GM12878 (cell line): ENCODE measurements around the gene C5orf46. TPM values are rescaled to one million over a fixed set of nuclear protein-coding genes. Genes with fewer than 3 reads are reported as not detected.

Experiments used
- ATAC-seq: fragments of 200-7000 bp; cut with Tn5 transposase; 3 replicates; pipeline ENCODE4 v1.9.1; 2020; ENCODE audit warnings: mild to moderate bottlenecking, moderate library complexity
- BruUV-seq: library from RNA; stranded (reverse); fragments of 400-500 nt; replicated peaks from 2 replicates; lab custom pipeline; 2021; lab: Mats Ljungman, UMichigan
- CTCF ChIA-PET: fragments of 300-600 bp; sonication (Branson Sonifier 250); formaldehyde crosslinking; extraction: SDS; loops from one replicate; lab custom pipeline; 2021; ENCODE audit warnings: inconsistent platforms; lab: Yijun Ruan, JAX
- POLR2A ChIA-PET: fragments of 350-600 bp; formaldehyde crosslinking; extraction: SDS; loops from one replicate; lab custom pipeline; 2021; ENCODE audit warnings: inconsistent platforms; lab: Charles Lee
- RAD21 ChIA-PET: fragments of 300-600 bp; sonication (Branson Sonifier 250); formaldehyde crosslinking; loops from one replicate; lab custom pipeline; 2023; ENCODE audit warnings: antibody characterized with exemption; ENCODE audit not compliant: unreplicated experiment; lab: Charles Lee
- SMC1A ChIA-PET: fragments of 300-600 bp; sonication (Branson Sonifier 250); formaldehyde crosslinking; loops from one replicate; lab custom pipeline; 2023; ENCODE audit not compliant: unreplicated experiment, uncharacterized antibody; lab: Charles Lee
- DNase-seq: peaks from one replicate; pipeline ENCODE4 v3.0.0-alpha.2; 2011; ENCODE audit warnings: low read depth, low spot score
- FAIRE-seq: peaks from 3 replicates; lab custom pipeline; 2011; peaks lifted over from hg19 to GRCh38; lab: Jason Lieb, UNC
- H2AFZ ChIP-seq: 2 replicates; pipeline ENCODE4 v1.6.0; 2011; ENCODE audit warnings: low read depth, low read length, control low read depth; ENCODE audit not compliant: control insufficient read depth
- H3K27ac ChIP-seq: 2 replicates; pipeline ENCODE4 v1.5.1; 2011; ENCODE audit warnings: control low read depth; ENCODE audit not compliant: control insufficient read depth, insufficient read depth
- H3K27me3 ChIP-seq, 2 experiments: replicated peaks in 1 of 2; 2 replicates each; pipeline versions ENCODE4 v1.6.0 to v1.6.1; 2011; ENCODE audit warnings: low read length in 1 of 2; ENCODE audit not compliant: control insufficient read depth in 2 of 2, insufficient read depth in 2 of 2
- H3K36me3 ChIP-seq, 2 experiments: 2 replicates each; pipeline ENCODE4 v1.5.1; 2011; ENCODE audit warnings: low read length in 1 of 2; ENCODE audit not compliant: control insufficient read depth in 2 of 2, insufficient read depth in 2 of 2
- H3K4me1 ChIP-seq: 2 replicates; pipeline ENCODE4 v1.6.1; 2011; ENCODE audit warnings: mild to moderate bottlenecking, low read length, moderate library complexity, mixed read lengths; ENCODE audit not compliant: control insufficient read depth, insufficient read depth
- H3K4me2 ChIP-seq: 2 replicates; pipeline ENCODE4 v1.6.0; 2011; ENCODE audit warnings: control low read depth; ENCODE audit not compliant: control insufficient read depth, insufficient read depth
- H3K4me3 ChIP-seq: fragments of 200-600 bp; sonication (generic); 2 replicates; pipeline ENCODE4 v1.5.1; 2016
- H3K79me2 ChIP-seq: 2 replicates; pipeline ENCODE4 v1.6.0; 2011; ENCODE audit warnings: low read length; ENCODE audit not compliant: control insufficient read depth, insufficient read depth
- H3K9ac ChIP-seq: 2 replicates; pipeline ENCODE4 v1.8.0; 2011; ENCODE audit warnings: low read length, control low read depth, mixed read lengths; ENCODE audit not compliant: control insufficient read depth, insufficient read depth
- H3K9me3 ChIP-seq: replicated peaks from 3 replicates; pipeline ENCODE4 v1.5.1; 2011; ENCODE audit warnings: mild to moderate bottlenecking, low read length; ENCODE audit not compliant: control insufficient read depth, insufficient read depth
- H4K20me1 ChIP-seq: 2 replicates; pipeline ENCODE4 v1.6.0; 2011; ENCODE audit not compliant: control insufficient read depth, insufficient read depth
- BCL3 ChIP-seq: IDR thresholded peaks from 2 replicates; pipeline ENCODE4 v1.6.1; 2011; ENCODE audit warnings: borderline replicate concordance, low read depth, mild to moderate bottlenecking, moderate library complexity, low read length; ENCODE audit not compliant: insufficient read depth, poor library complexity, severe bottlenecking
- CREM ChIP-seq: IDR thresholded peaks from 2 replicates; pipeline ENCODE4 v1.6.1; 2014; ENCODE audit warnings: antibody characterized with exemption, low read depth
- E4F1 ChIP-seq: fragments of 450-650 bp; IDR thresholded peaks from 2 replicates; pipeline ENCODE4 v1.6.1; 2018; ENCODE audit warnings: borderline replicate concordance, mild to moderate bottlenecking; ENCODE audit not compliant: partially characterized antibody
- GATAD2B ChIP-seq: fragments of 450-650 bp; conservative IDR thresholded peaks from 2 replicates; pipeline ENCODE4 v1.6.1; 2017; ENCODE audit warnings: low read depth, mild to moderate bottlenecking, moderate library complexity
- MEF2A ChIP-seq: IDR thresholded peaks from 2 replicates; pipeline ENCODE4 v1.6.1; 2011; ENCODE audit warnings: low read depth, mild to moderate bottlenecking, low read length, moderate library complexity; ENCODE audit not compliant: insufficient read depth
- MXI1 ChIP-seq: fragments of 150-350 bp; IDR thresholded peaks from 2 replicates; pipeline ENCODE4 v1.6.1; 2011; ENCODE audit warnings: low read depth, mild to moderate bottlenecking, inconsistent platforms, low read length, improper control_type of control experiment
- POLR2A ChIP-seq: IDR thresholded peaks from 2 replicates; pipeline ENCODE4 v1.6.1; 2011; ENCODE audit warnings: low read depth, mild to moderate bottlenecking, low read length
- RBBP5 ChIP-seq: fragments of 200-600 bp; sonication (generic); conservative IDR thresholded peaks from 2 replicates; pipeline ENCODE4 v1.6.1; 2016
- SMC3 ChIP-seq: IDR thresholded peaks from 2 replicates; pipeline ENCODE4 v1.6.1; 2011; ENCODE audit warnings: low read length, improper control_type of control experiment, borderline replicate concordance
- TBL1XR1 ChIP-seq: IDR thresholded peaks from 2 replicates; pipeline ENCODE4 v1.6.1; 2012; ENCODE audit warnings: low read depth, low read length, improper control_type of control experiment
- TCF7 ChIP-seq: IDR thresholded peaks from 2 replicates; pipeline ENCODE4 v1.6.1; 2014; ENCODE audit warnings: antibody characterized with exemption, borderline replicate concordance
- ZNF274 ChIP-seq: IDR thresholded peaks from one replicate; pipeline ENCODE4 v1.8.0; 2011; ENCODE audit not compliant: insufficient read length, insufficient read depth
- WGBS: methylation state at CpG from one replicate; pipeline ENCODE4 v1.1.6; 2016; ENCODE audit warnings: low lambda C conversion rate; ENCODE audit not compliant: insufficient replicate concordance, insufficient coverage; ENCODE audit errors: missing lambda C conversion rate; 5-methylcytosine and 5-hydroxymethylcytosine counted together
- in situ Hi-C: fragments of 300-500 bp; cut with MboI; formaldehyde crosslinking; loops from 9 replicates; pipeline ENCODE4 v1.14.3; 2018; ENCODE audit warnings: mixed read lengths
- intact Hi-C: fragments of 100-400 bp; cut with micrococcal nuclease; formaldehyde crosslinking; loops from one replicate; pipeline ENCODE4 v1.14.2; 2022; ENCODE audit not compliant: unreplicated experiment
- polyA plus RNA-seq, 11 experiments: library from polyadenylated mRNA; depleted of rRNA in 4 of 11; unstranded in 6 of 11; stranded (reverse) in 5 of 11; fragments of >200 nt; fragmentation: Nextera tagmentation in 4 of 11; fragmentation: Illumina TruSeq in 1 of 11; extraction: Ambion mirVana in 4 of 11; extraction: Trizol in 1 of 11; gene quantifications; 1 replicate in 1 of 11; 2 replicates in 10 of 11; pipeline versions ENCODE4 v1.2.1 to v1.2.3, GENCODE V29; 2011 to 2016; ENCODE audit warnings: inconsistent platforms in 2 of 11, missing spikeins in 2 of 11, low read depth in 1 of 11
- total RNA-seq, 4 experiments: library from RNA; depleted of rRNA in 3 of 4; stranded (reverse); fragments of >200 nt in 3 of 4; fragmentation: Illumina TruSeq in 1 of 4; extraction: Trizol in 1 of 4; gene quantifications; 2 replicates each; pipeline versions ENCODE4 v1.2.1 to v1.2.3, GENCODE V29; 2013 to 2021
- TF ChIP-seq, protein P1 (sequence below): fragments of 450-650 bp; IDR thresholded peaks from 2 replicates; pipeline ENCODE4 v1.6.1; 2017; ENCODE audit warnings: borderline replicate concordance
- TF ChIP-seq, protein P2 (sequence below): IDR thresholded peaks from 2 replicates; pipeline ENCODE4 v1.6.1; 2011; ENCODE audit warnings: borderline replicate concordance, low read depth, mild to moderate bottlenecking, moderate library complexity, mixed read lengths, low read length; ENCODE audit not compliant: insufficient read depth; ENCODE audit errors: extremely low read length
- TF ChIP-seq, protein P3 (sequence below): IDR thresholded peaks from 2 replicates; pipeline ENCODE4 v1.6.1; 2012; ENCODE audit warnings: low read depth, low read length, improper control_type of control experiment

Gene C5orf46
- total and polyA plus RNA-seq, 10 of the 15 experiments (the other 5 are each of a cell fraction or from before 2014, with no cell fraction given) = not detected

DNA sequence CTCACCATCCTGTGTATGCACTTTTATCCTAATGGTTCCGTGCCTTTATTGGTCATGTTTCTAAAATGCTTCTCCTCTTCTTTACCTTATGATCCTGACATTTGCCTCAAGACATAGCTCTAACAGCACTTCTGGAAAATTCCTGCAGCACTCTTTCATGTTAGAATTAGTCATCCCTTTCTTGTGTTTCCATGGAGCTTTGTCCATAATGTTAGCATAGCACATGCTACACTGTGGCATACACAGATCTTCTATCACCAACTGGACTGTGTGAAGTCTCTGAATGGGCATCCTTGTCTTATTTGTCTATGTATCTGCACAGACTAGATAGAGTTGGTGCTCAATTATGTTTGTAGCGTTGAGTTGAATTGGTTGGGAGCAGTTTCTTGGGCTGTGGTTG, 25.9 kb downstream of the C5orf46 start:
- FAIRE-seq = no peak
- no peak for ATAC-seq
- ChIA-PET RAD21 (no interaction called here), SMC1A (no interaction called here), POLR2A (no interaction called here), CTCF (no interaction called here)
- no peaks in the 10 kb centered on the region for H3K4me1 ChIP-seq
- BruUV-seq = no TSS peak
- no peak overlapping the region for H3K27ac ChIP-seq
- no peaks in the 10 kb centered on the region for H3K9me3 ChIP-seq
- 0% methylated on average over 2 of the region's 2 CpGs for WGBS
- no peak overlapping the region for H2AFZ ChIP-seq
- H3K4me3 ChIP-seq = no peak overlapping the region
- no peak overlapping the region for H3K9ac ChIP-seq
- DNase-seq = no peak
- H3K4me2 ChIP-seq = no peak overlapping the region
- no peaks in the 10 kb centered on the region for H3K79me2 ChIP-seq
- H3K27me3 ChIP-seq = peaks cover 0 to 3% of the 10 kb centered on the region in 2 experiments; a peak in 1 of 4 replicates
- TF ChIP-seq TCF7 = no peak
- no peak for TF ChIP-seq BCL3
- TF ChIP-seq, protein P1, sequence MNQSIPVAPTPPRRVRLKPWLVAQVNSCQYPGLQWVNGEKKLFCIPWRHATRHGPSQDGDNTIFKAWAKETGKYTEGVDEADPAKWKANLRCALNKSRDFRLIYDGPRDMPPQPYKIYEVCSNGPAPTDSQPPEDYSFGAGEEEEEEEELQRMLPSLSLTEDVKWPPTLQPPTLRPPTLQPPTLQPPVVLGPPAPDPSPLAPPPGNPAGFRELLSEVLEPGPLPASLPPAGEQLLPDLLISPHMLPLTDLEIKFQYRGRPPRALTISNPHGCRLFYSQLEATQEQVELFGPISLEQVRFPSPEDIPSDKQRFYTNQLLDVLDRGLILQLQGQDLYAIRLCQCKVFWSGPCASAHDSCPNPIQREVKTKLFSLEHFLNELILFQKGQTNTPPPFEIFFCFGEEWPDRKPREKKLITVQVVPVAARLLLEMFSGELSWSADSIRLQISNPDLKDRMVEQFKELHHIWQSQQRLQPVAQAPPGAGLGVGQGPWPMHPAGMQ = no peak
- TF ChIP-seq GATAD2B = no peak
- TF ChIP-seq RBBP5 = no peak
- TF ChIP-seq SMC3 = no peak
- TF ChIP-seq, protein P2, sequence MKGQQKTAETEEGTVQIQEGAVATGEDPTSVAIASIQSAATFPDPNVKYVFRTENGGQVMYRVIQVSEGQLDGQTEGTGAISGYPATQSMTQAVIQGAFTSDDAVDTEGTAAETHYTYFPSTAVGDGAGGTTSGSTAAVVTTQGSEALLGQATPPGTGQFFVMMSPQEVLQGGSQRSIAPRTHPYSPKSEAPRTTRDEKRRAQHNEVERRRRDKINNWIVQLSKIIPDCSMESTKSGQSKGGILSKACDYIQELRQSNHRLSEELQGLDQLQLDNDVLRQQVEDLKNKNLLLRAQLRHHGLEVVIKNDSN = no peak
- no peak for TF ChIP-seq POLR2A
- TF ChIP-seq, protein P3, sequence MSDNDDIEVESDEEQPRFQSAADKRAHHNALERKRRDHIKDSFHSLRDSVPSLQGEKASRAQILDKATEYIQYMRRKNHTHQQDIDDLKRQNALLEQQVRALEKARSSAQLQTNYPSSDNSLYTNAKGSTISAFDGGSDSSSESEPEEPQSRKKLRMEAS = no peak
- TF ChIP-seq TBL1XR1 = no peak
- no peak for TF ChIP-seq MXI1
- no peak for TF ChIP-seq CREM
- TF ChIP-seq ZNF274 = no peak
- TF ChIP-seq MEF2A = no peak
- no peak for TF ChIP-seq E4F1
- H3K36me3 ChIP-seq = no peaks in the 10 kb centered on the region
- no peaks in the 10 kb centered on the region for H4K20me1 ChIP-seq
- intact Hi-C loops (no loop called here), in situ Hi-C loops (no loop called here)
